BE2C (cell line): Measurements from ENCODE around the gene ACOT11.

Experiments
- DNase-seq: peaks from one replicate; pipeline ENCODE4 v3.0.0-alpha.2; 2020
- H3K27me3 ChIP-seq: fragments of 250-450 bp; sonication (Bioruptor Pico); 2 replicates; pipeline ENCODE4 v1.5.1; 2020; ENCODE audit warnings: mild to moderate bottlenecking
- H3K36me3 ChIP-seq: fragments of 250-450 bp; sonication (Bioruptor Pico); 2 replicates; pipeline ENCODE4 v1.5.1; 2020; ENCODE audit warnings: mild to moderate bottlenecking
- H3K4me1 ChIP-seq: fragments of 250-450 bp; sonication (Bioruptor Pico); 2 replicates; pipeline ENCODE4 v1.5.1; 2020
- H3K4me3 ChIP-seq: 2 replicates; pipeline ENCODE4 v1.5.1; 2011; ENCODE audit warnings: low read depth, low read length
- H3K9me3 ChIP-seq: fragments of 250-450 bp; sonication (Bioruptor Pico); 2 replicates; pipeline ENCODE4 v1.5.1; 2020
- CTCF ChIP-seq: IDR thresholded peaks from 2 replicates; pipeline ENCODE4 v1.5.1; 2012; ENCODE audit warnings: mild to moderate bottlenecking, low read depth, low read length

The ACOT11 gene

DNA sequence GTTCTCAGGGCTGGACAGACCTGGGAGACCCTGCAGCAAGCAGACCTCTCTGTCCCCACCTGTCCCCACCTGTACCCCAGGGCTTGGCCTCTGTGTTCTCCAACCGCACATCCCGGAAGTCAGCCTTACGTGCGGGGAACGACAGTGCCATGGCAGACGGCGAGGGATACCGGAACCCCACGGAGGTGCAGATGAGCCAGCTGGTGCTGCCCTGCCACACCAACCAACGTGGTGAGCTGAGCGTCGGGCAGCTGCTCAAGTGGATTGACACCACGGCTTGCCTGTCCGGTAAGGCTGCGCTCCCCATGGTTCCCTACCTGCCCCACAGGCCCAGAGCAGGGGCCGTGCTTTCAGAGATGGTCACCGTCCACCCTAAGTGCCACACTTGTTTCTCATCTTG lies 36.5 kb downstream of the ACOT11 start:
- Histone ChIP-seq H3K9me3 (no peaks in the 10 kb centered on the region), H3K4me3 (no peak overlapping the region), H3K4me1 (no peaks in the 10 kb centered on the region), H3K27me3 (no peaks in the 10 kb centered on the region), H3K36me3 (no peaks in the 10 kb centered on the region)
- no peak for DNase-seq
- no peak for TF ChIP-seq CTCF

DNA sequence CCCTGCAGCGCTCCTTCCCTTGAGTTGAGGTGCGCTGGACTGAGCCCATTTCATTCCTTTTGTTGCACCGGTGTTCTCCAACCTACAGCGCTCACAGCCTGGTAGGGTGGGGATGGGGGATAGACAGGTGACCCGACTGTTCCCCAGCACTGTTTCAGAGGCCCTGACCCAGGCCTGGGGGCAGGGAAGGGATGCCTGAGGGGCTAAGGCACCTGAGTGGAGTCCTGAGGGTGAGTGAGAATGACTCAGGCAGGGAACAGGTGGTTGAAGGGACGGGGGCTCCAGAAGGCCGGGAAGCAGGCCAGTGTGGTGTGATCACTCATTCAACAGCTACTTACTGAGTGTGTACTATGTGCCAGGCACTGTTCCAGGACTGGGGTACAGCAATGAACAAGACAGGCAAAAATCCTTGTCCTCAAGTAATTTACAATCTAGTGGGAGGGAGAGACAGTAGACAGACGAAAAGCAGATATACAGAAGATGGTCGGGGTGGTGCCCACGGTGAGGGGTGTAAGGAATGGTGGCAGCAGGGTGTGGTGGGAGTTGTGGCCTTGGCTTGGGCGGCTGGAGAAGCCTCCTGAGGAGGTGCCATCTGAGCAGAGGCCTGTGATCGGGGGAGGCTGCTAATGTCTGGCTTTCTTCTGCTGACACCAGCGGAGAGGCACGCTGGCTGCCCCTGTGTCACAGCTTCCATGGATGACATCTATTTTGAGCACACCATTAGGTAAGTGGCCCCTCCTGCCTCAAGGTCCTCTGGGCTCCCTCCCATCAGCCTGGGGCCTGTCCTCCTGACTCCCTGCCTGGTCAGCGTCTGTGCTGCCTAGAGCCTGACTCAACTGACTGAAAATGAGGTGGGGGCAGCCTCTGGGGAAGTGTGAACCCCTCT lies 37.4 kb downstream of the ACOT11 start:
- H3K9me3 ChIP-seq = no peaks in the 10 kb centered on the region
- no peak for TF ChIP-seq CTCF
- no peak overlapping the region for H3K4me3 ChIP-seq
- no peaks in the 10 kb centered on the region for H3K4me1 ChIP-seq
- no peaks in the 10 kb centered on the region for H3K27me3 ChIP-seq
- H3K36me3 ChIP-seq = no peaks in the 10 kb centered on the region
- no peak for DNase-seq

GRCh38 chr1:54588377-54588776 lies 40.3 kb downstream of the ACOT11 start:
- H3K4me3 ChIP-seq = no peak overlapping the region
- TF ChIP-seq CTCF = no peak
- no peaks in the 10 kb centered on the region for H3K9me3 ChIP-seq
- no peaks in the 10 kb centered on the region for H3K36me3 ChIP-seq
- no peak for DNase-seq
- H3K4me1 ChIP-seq = no peaks in the 10 kb centered on the region
- no peaks in the 10 kb centered on the region for H3K27me3 ChIP-seq

- Histone ChIP-seq H3K4me1 (no peaks in the 10 kb centered on the region), H3K9me3 (no peaks in the 10 kb centered on the region), H3K36me3 (no peaks in the 10 kb centered on the region), H3K27me3 (no peaks in the 10 kb centered on the region), H3K4me3 (no peak overlapping the region)
- DNase-seq = no peak
- no peak for TF ChIP-seq CTCF
Observed at GRCh38 chr1:54591127-54591756, 43.2 kb downstream of the ACOT11 start.

DNA sequence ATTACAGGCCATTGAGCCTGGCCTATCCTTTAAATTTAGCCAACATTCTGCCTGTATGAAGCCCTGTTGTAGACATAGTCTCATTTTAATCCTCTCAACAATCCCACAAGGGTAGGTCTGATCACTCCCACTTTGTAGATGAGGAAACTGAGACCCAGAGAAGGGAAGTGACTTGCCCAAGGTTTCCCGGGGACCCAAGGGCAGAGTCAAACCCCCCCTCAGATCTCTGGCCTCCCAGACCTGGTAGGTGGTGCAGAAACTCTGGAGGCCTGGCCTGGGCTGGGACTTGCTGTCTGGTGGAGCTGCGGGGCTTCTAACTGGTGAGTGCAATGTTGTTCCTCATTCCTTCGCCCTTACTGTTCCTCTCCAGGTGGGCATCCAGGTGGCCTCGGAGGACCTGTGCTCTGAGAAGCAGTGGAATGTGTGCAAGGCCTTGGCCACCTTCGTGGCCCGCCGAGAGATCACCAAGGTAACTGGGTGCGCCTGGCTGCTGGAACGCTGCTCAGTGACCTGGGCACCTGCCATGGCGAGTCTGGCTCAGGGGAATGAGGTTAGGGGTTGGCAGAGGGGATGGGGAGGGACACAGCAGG lies 45.6 kb downstream of the ACOT11 start:
- no peaks in the 10 kb centered on the region for H3K27me3 ChIP-seq
- H3K36me3 ChIP-seq = no peaks in the 10 kb centered on the region
- H3K9me3 ChIP-seq = no peaks in the 10 kb centered on the region
- no peaks in the 10 kb centered on the region for H3K4me1 ChIP-seq
- DNase-seq = no peak
- no peak for TF ChIP-seq CTCF
- no peak overlapping the region for H3K4me3 ChIP-seq

DNA sequence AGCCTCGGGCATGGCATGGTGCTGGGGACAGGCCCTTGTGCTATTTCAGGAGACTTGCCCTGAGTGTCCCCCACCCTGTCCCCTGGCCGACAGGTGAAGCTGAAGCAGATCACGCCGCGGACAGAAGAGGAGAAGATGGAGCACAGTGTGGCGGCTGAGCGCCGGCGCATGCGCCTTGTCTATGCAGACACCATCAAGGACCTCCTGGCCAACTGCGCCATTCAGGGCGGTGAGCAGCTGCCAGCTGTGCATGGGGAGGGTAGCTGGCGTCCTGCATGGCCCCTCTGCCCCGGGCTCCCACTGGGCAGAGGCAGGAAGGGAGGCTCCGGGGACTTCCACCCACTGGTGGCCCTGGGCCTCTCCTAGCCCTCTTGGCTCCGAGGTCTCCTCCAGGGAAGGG lies 46.4 kb downstream of the ACOT11 start:
- Histone ChIP-seq H3K9me3 (no peaks in the 10 kb centered on the region), H3K4me3 (no peak overlapping the region), H3K36me3 (no peaks in the 10 kb centered on the region), H3K27me3 (no peaks in the 10 kb centered on the region), H3K4me1 (no peaks in the 10 kb centered on the region)
- DNase-seq = no peak
- no peak for TF ChIP-seq CTCF
